K562 (cell line): ENCODE results near the gene GRPEL2. TPM values are rescaled to one million over a fixed set of nuclear protein-coding genes. Genes with fewer than 3 reads are reported as not detected.

Experiments
- ATF7 ChIP-seq: fragments of 450-650 bp; IDR thresholded peaks from 2 replicates; pipeline ENCODE4 v1.7.1; 2014; ENCODE audit warnings: mild to moderate bottlenecking, moderate library complexity
- CHCHD3 ChIP-seq: fragments of 250-450 bp; sonication (Bioruptor Pico); IDR thresholded peaks from 2 replicates; pipeline ENCODE4 v2.1.2; 2022; ENCODE audit warnings: mild to moderate bottlenecking
- CHD1 ChIP-seq: fragments of 200-600 bp; sonication (generic); IDR thresholded peaks from one replicate; pipeline ENCODE4 v1.6.1; 2012; ENCODE audit warnings: mild to moderate bottlenecking, moderate library complexity, low read length, inconsistent platforms
- CREB1 ChIP-seq, 2 experiments: sonication (generic) in 1 of 2; formaldehyde crosslinking in 1 of 2; IDR thresholded peaks; 2 replicates each; pipeline versions ENCODE4 v1.6.1 to v1.8.0; 2012 to 2022; ENCODE audit warnings: inconsistent platforms in 1 of 2, mild to moderate bottlenecking in 1 of 2, missing genetic modification reagents in 1 of 2, moderate library complexity in 1 of 2
- ELK1 ChIP-seq: sonication (generic); formaldehyde crosslinking; IDR thresholded peaks from 2 replicates; pipeline ENCODE4 v1.8.1; 2022; ENCODE audit warnings: missing genetic modification reagents
- ETS2 ChIP-seq: IDR thresholded peaks from 2 replicates; pipeline ENCODE4 v1.6.1; 2016; ENCODE audit warnings: borderline replicate concordance, missing genetic modification characterization, mild to moderate bottlenecking, moderate library complexity, missing compliant biosample characterization; ENCODE audit not compliant: poor library complexity, severe bottlenecking
- GABPB2 ChIP-seq: fragments of 250-450 bp; sonication (Bioruptor Pico); conservative IDR thresholded peaks from 2 replicates; pipeline ENCODE4 v1.5.1; 2021; ENCODE audit warnings: mild to moderate bottlenecking
- GTF2F1 ChIP-seq: IDR thresholded peaks from 2 replicates; pipeline ENCODE4 v1.6.1; 2011; ENCODE audit warnings: low read depth, low read length, improper control_type of control experiment
- HEY1 ChIP-seq: fragments of 250-450 bp; sonication (Bioruptor Pico); IDR thresholded peaks from 2 replicates; pipeline ENCODE4 v1.5.0; 2020; ENCODE audit warnings: mild to moderate bottlenecking, moderate library complexity, borderline replicate concordance
- LEF1 ChIP-seq: fragments of 450-650 bp; IDR thresholded peaks from 2 replicates; pipeline ENCODE4 v1.6.1; 2016; ENCODE audit warnings: mild to moderate bottlenecking
- MEF2A ChIP-seq: IDR thresholded peaks from 2 replicates; pipeline ENCODE4 v1.6.1; 2011; ENCODE audit warnings: low read depth, mild to moderate bottlenecking, low read length, moderate library complexity; ENCODE audit not compliant: control insufficient read depth
- MTA1 ChIP-seq: fragments of 450-650 bp; IDR thresholded peaks from 2 replicates; pipeline ENCODE4 v1.6.1; 2017; ENCODE audit warnings: borderline replicate concordance
- MTA3 ChIP-seq: fragments of 450-650 bp; formaldehyde crosslinking; IDR thresholded peaks from 2 replicates; pipeline ENCODE4 v1.6.1; 2017; ENCODE audit warnings: mild to moderate bottlenecking, borderline replicate concordance
- MYBL2 ChIP-seq, 2 experiments: fragments of 450-650 bp in 1 of 2; sonication (generic) in 1 of 2; formaldehyde crosslinking in 1 of 2; IDR thresholded peaks; 2 replicates each; pipeline versions ENCODE4 v1.6.1 to v1.8.1; 2017 to 2022; ENCODE audit warnings: borderline replicate concordance in 1 of 2, inconsistent platforms in 1 of 2, low read depth in 1 of 2, mild to moderate bottlenecking in 1 of 2, missing genetic modification reagents in 1 of 2, moderate library complexity in 1 of 2
- NCOA1 ChIP-seq: fragments of 450-650 bp; IDR thresholded peaks from 2 replicates; pipeline ENCODE4 v1.6.1; 2016; ENCODE audit warnings: low read depth
- NR3C1 ChIP-seq: sonication (generic); formaldehyde crosslinking; IDR thresholded peaks from 2 replicates; pipeline ENCODE4 v1.8.1; 2022; ENCODE audit warnings: missing genetic modification reagents
- POLR3G ChIP-seq: IDR thresholded peaks from 2 replicates; pipeline ENCODE4 v1.6.1; 2011; ENCODE audit not compliant: insufficient read length, insufficient replicate concordance; ENCODE audit errors: extremely low read depth
- PRMT5 ChIP-seq: sonication (generic); formaldehyde crosslinking; IDR thresholded peaks from 2 replicates; pipeline ENCODE4 v1.5.0; 2020; ENCODE audit warnings: missing genetic modification reagents
- PTBP1 ChIP-seq: fragments of 200-400 bp; formaldehyde crosslinking; IDR thresholded peaks from 2 replicates; pipeline ENCODE4 v1.6.1; 2017; ENCODE audit warnings: low read depth, low read length
- SIRT6 ChIP-seq: IDR thresholded peaks from one replicate; pipeline ENCODE4 v1.6.1; 2012; ENCODE audit warnings: low read depth, mild to moderate bottlenecking, control low read depth, inconsistent platforms, low read length, moderate library complexity
- SMAD4 ChIP-seq: fragments of 250-450 bp; sonication (Bioruptor Pico); conservative IDR thresholded peaks from 2 replicates; pipeline ENCODE4 v1.8.0; 2021; ENCODE audit warnings: inconsistent platforms, mild to moderate bottlenecking, moderate library complexity
- SMARCE1 ChIP-seq: fragments of 450-650 bp; IDR thresholded peaks from 2 replicates; pipeline ENCODE4 v1.7.1; 2016; ENCODE audit warnings: mild to moderate bottlenecking
- TBP ChIP-seq: optimal IDR thresholded peaks from 2 replicates; pipeline ENCODE3; 2011; ENCODE audit warnings: low read depth, low read length, improper control_type of control experiment
- TGIF2 ChIP-seq: sonication (generic); formaldehyde crosslinking; IDR thresholded peaks from 2 replicates; pipeline ENCODE4 v1.8.1; 2022; ENCODE audit warnings: mild to moderate bottlenecking, missing genetic modification reagents, moderate library complexity
- ZBTB17 ChIP-seq: fragments of 450-650 bp; formaldehyde crosslinking; IDR thresholded peaks from 2 replicates; pipeline ENCODE4 v1.4.0; 2020; ENCODE audit warnings: mild to moderate bottlenecking
- ZBTB2 ChIP-seq: fragments of 450-650 bp; IDR thresholded peaks from 2 replicates; pipeline ENCODE4 v1.6.1; 2016; ENCODE audit warnings: antibody characterized with exemption
- ZC3H8 ChIP-seq: fragments of 450-650 bp; IDR thresholded peaks from 2 replicates; pipeline ENCODE4 v1.6.1; 2017
- ZNF274 ChIP-seq: IDR thresholded peaks from 2 replicates; pipeline ENCODE4 v1.6.1; 2011; ENCODE audit warnings: low read depth, mild to moderate bottlenecking, low read length, moderate library complexity, borderline replicate concordance
- ZNF3 ChIP-seq: fragments of 250-450 bp; sonication (Bioruptor Pico); IDR thresholded peaks from 2 replicates; pipeline ENCODE4 v1.5.0; 2021; ENCODE audit warnings: mild to moderate bottlenecking, moderate library complexity
- ZNF551 ChIP-seq: fragments of 250-450 bp; sonication (Bioruptor Pico); IDR thresholded peaks from 2 replicates; pipeline ENCODE4 v1.5.0; 2021; ENCODE audit warnings: mild to moderate bottlenecking, moderate library complexity
- polyA plus RNA-seq, 8 experiments: library from polyadenylated mRNA; depleted of rRNA in 4 of 8; stranded (reverse) in 5 of 8; unstranded in 3 of 8; fragments of >200 nt; fragmentation: Nextera tagmentation in 2 of 8; fragmentation: Illumina TruSeq in 1 of 8; extraction: Ambion mirVana in 2 of 8; extraction: Trizol in 1 of 8; gene quantifications; 2 replicates each; pipeline versions ENCODE4 v1.2.1 to v1.2.3, GENCODE V29; 2011 to 2014; ENCODE audit warnings: inconsistent platforms in 1 of 8, missing spikeins in 1 of 8
- total RNA-seq, 7 experiments: library from RNA; depleted of rRNA in 6 of 7; stranded (reverse); fragments of >200 nt in 6 of 7; fragmentation: Illumina TruSeq in 2 of 7; extraction: Trizol in 2 of 7; gene quantifications; 2 replicates each; pipeline versions ENCODE4 v1.2.1 to v1.2.3, GENCODE V29; 2011 to 2021; ENCODE audit warnings: low replicate concordance in 1 of 7

GRPEL2 gene
- total and polyA plus RNA-seq, 9 of the 15 experiments (the other 6 are each of a cell fraction or from before 2014, with no cell fraction given): 11.2 to 40.5 (median 25.8) TPM

- no peak for TF ChIP-seq SIRT6
- no peak for TF ChIP-seq ZNF274
- TF ChIP-seq ZBTB2: peak; percentile 26; the same call in 1 of the 2 replicates
- peak; percentile 92 for TF ChIP-seq SMAD4 (CRISPR knock-in tag)
- TF ChIP-seq GTF2F1: no peak
- TF ChIP-seq CHCHD3 (CRISPR knock-in tag): no peak
- no peak for TF ChIP-seq ZC3H8
- TF ChIP-seq LEF1: peak; percentile 57; the same call in 1 of the 2 replicates
- TF ChIP-seq CHD1: no peak
- no peak for TF ChIP-seq TGIF2 (CRISPR knock-in tag)
- no peak for TF ChIP-seq NR3C1 (CRISPR knock-in tag)
- TF ChIP-seq ETS2: no peak
- 0 out of 2 replicates have a peak, but pooled peaks have one; percentile 52 for TF ChIP-seq MTA1
- TF ChIP-seq POLR3G: no peak
- peak; percentile 82 for TF ChIP-seq MTA3
- TF ChIP-seq TBP: peak; percentile 62
- TF ChIP-seq ELK1 (CRISPR knock-in tag): no peak
- TF ChIP-seq MEF2A: no peak
- no peak for TF ChIP-seq HEY1 (CRISPR knock-in tag)
- no peak for TF ChIP-seq GABPB2 (CRISPR knock-in tag)
- no peak for TF ChIP-seq MYBL2 (IDR thresholded peaks at IDR 0.05; ENCODE audit: low read depth)
- no peak for TF ChIP-seq MYBL2 (CRISPR knock-in tag; IDR thresholded peaks at IDR 0.05; ENCODE audit: borderline replicate concordance)
- TF ChIP-seq ATF7: peak; percentile 73
- TF ChIP-seq ZBTB17: 0 out of 2 replicates have a peak, but pooled peaks have one; percentile 13
- TF ChIP-seq PRMT5 (CRISPR knock-in tag): no peak
- no peak for TF ChIP-seq PTBP1
- peak; percentile 86 for TF ChIP-seq SMARCE1
- TF ChIP-seq NCOA1: peak; percentile 41; the same call in 1 of the 2 replicates
- no peak for TF ChIP-seq ZNF551
- peak; percentile 41; the same call in 1 of the 2 replicates for TF ChIP-seq CREB1 (IDR thresholded peaks at IDR 0.05)
- TF ChIP-seq CREB1 (CRISPR knock-in tag; IDR thresholded peaks at IDR 0.05): no peak
- TF ChIP-seq ZNF3 (CRISPR knock-in tag): no peak
Measured at GRCh38 chr5:149320791-149321330, 24.4 kb upstream of the GRPEL2 start (continued).
